Sigmoid colon (tissue), 7 donors: ENCODE measurements around the gene JOSD2. TPM values are rescaled to one million over a fixed set of nuclear protein-coding genes. Genes with fewer than 3 reads are reported as not detected.

Experiments used
- DNase-seq: peaks from one replicate; pipeline ENCODE4 v3.0.0-alpha.2; 2019
- H3K27ac ChIP-seq, 4 donors: fragments of 200-600 bp; sonication (generic); one replicate each; pipeline ENCODE4 v1.5.1; 2016 to 2019; ENCODE audit warnings: mild to moderate bottlenecking in 1 of 4
- H3K27me3 ChIP-seq, 3 donors: fragments of 200-600 bp; sonication (generic); one replicate each; pipeline ENCODE4 v1.5.1; 2019; ENCODE audit warnings: mild to moderate bottlenecking in 1 of 3
- H3K36me3 ChIP-seq, 4 donors: fragments of 200-600 bp; sonication (generic); one replicate each; pipeline ENCODE4 v1.5.1; 2016 to 2019
- H3K4me1 ChIP-seq, 4 donors: fragments of 200-600 bp; sonication (generic); one replicate each; pipeline ENCODE4 v1.5.1; 2017 to 2019
- H3K4me3 ChIP-seq, 4 donors: fragments of 200-600 bp; sonication (generic); one replicate each; pipeline ENCODE4 v1.5.1; 2017 to 2019; ENCODE audit warnings: mild to moderate bottlenecking in 2 of 4, moderate library complexity in 1 of 4
- H3K9me3 ChIP-seq, 4 donors: fragments of 200-600 bp in 3 of 4; sonication (generic) in 3 of 4; one replicate each; pipeline versions ENCODE4 v1.5.1 to v1.6.1; 2013 to 2019
- EP300 ChIP-seq, 4 donors: sonication (generic); formaldehyde crosslinking; IDR thresholded peaks; one replicate each; pipeline ENCODE4 v1.6.1; 2017; ENCODE audit warnings: antibody characterized with exemption in 4 of 4
- POLR2A ChIP-seq, 2 donors: fragments of 450-650 bp; IDR thresholded peaks; one replicate each; pipeline ENCODE4 v1.6.1; 2016; ENCODE audit warnings: antibody characterized with exemption in 2 of 2, mild to moderate bottlenecking in 2 of 2, moderate library complexity in 2 of 2
- POLR2AphosphoS5 ChIP-seq, 4 donors: sonication (generic); formaldehyde crosslinking; IDR thresholded peaks; one replicate each; pipeline ENCODE4 v1.6.1; 2017; ENCODE audit warnings: antibody characterized with exemption in 4 of 4
- WGBS, 2 donors: extraction: QIAGEN DNeasy Blood & Tissue Kit; methylation state at CpG; one replicate each; pipeline ENCODE4 v1.1.7; 2013; 5-methylcytosine and 5-hydroxymethylcytosine counted together
- intact Hi-C: fragments of 100-400 bp; cut with DNase I; formaldehyde crosslinking; loops from one replicate; pipeline ENCODE4 v1.15.1; 2023
- polyA plus RNA-seq, 3 donors: library from polyadenylated mRNA; stranded (reverse); fragments of 200-250 nt; gene quantifications; one replicate each; pipeline ENCODE4 v1.2.3, GENCODE V29; 2013
- total RNA-seq, 4 donors: library from RNA; depleted of rRNA; stranded (reverse); fragments of >200 nt; gene quantifications; one replicate each; pipeline ENCODE4 v1.1.0, GENCODE V29; 2016
- TF ChIP-seq, protein P1 (sequence below), 4 experiments: fragments of 450-650 bp in 3 of 4; fragments of 200-600 bp in 1 of 4; IDR thresholded peaks; one replicate each; pipeline ENCODE4 v1.5.1; 2016 to 2019; ENCODE audit warnings: antibody characterized with exemption in 4 of 4, mild to moderate bottlenecking in 3 of 4, moderate library complexity in 2 of 4
- donor health status: healthy with polysubstance abuse.
- donor health status: Bipolar disorder and iron deficiency.
- donor health status: healthy.

JOSD2 gene
- total and polyA plus RNA-seq, 7 donors = 23.5 to 85.1 (median 47.9) TPM

DNA sequence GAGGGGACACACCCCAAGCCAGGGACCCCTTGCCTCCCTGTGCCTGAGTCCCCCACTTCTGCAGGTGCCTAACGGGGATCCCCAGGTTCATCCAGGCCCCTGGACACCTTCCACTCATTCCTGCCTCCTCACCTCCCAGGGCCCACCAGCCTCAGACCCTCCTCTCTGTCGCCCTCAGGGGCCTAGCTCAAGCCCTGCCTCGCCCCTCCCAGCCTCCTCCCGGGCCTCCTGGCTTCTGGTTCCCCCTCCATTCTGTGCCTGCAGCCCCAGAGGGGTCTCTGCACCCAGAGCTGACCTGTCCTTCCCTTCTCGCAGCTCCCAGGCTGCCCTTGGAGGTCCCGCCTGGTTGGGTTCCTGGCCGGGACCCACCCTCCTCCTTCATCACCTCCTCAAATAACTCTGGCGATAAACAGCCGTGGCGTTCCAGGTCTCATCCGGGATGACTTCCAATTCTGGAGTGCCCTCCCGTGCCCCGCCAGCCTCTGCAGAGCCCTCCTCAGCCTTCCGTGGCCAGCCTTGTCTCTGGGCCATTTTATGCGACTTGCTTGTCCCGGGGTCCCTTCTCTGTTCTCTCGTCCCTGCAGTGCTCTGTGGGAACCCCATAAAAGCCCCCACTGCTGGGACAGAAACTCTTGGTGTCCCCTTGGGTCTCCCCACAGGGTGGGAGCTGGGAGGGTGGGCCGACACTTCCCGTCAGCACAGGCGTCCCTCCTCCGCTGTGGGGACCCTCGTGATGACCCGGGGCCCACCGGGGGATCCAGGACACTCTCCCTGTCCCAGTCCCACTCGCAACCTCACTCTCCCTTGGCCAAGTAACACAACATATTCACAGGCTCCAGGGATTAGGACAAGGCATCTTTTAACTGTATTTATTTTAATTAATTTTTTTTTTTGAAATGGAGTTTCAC is 9.2 kb downstream of the JOSD2 start:
- WGBS, 2 donors = 66 to 75% methylated on average over 25 of the region's 25 CpGs
- Histone ChIP-seq H3K36me3 (peaks cover 0 to 11% (median 0%) of the 10 kb centered on the region in 4 donors), H3K9me3 (no peaks in the 10 kb centered on the region), H3K27ac (no peak overlapping the region), H3K4me1 (peaks cover 0 to 7% (median 0%) of the 10 kb centered on the region in 4 donors), H3K27me3 (no peaks in the 10 kb centered on the region), H3K4me3 (no peak overlapping the region)
- no peak for DNase-seq
- intact Hi-C loops = no loop called here
- TF ChIP-seq POLR2AphosphoS5 (IDR thresholded peaks at IDR 0.05) (no peak), EP300 (IDR thresholded peaks at IDR 0.05) (no peak), POLR2A (IDR thresholded peaks at IDR 0.05) (no peak)
- TF ChIP-seq, protein P1, sequence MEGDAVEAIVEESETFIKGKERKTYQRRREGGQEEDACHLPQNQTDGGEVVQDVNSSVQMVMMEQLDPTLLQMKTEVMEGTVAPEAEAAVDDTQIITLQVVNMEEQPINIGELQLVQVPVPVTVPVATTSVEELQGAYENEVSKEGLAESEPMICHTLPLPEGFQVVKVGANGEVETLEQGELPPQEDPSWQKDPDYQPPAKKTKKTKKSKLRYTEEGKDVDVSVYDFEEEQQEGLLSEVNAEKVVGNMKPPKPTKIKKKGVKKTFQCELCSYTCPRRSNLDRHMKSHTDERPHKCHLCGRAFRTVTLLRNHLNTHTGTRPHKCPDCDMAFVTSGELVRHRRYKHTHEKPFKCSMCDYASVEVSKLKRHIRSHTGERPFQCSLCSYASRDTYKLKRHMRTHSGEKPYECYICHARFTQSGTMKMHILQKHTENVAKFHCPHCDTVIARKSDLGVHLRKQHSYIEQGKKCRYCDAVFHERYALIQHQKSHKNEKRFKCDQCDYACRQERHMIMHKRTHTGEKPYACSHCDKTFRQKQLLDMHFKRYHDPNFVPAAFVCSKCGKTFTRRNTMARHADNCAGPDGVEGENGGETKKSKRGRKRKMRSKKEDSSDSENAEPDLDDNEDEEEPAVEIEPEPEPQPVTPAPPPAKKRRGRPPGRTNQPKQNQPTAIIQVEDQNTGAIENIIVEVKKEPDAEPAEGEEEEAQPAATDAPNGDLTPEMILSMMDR (IDR thresholded peaks at IDR 0.05) = no peak

DNA sequence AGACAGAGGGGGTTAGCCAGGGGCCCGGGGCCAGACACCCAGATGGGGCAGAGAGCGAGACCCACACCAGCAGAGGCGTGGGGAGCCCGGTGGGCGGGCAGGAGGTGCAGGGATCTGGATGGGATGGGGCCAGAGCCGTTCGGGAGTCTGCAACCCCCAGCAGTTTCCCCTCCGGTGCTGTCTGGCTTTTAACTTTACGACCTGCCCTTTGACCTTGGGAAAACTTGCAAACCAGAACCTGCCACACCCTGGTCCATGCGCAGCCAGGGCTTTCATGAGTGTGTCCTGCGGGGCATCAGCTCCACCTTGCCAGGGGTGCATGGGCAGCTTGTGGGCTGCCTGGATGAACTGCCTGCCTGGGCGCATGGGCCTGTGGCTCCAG is 9.8 kb downstream of the JOSD2 start:
- no peak for TF ChIP-seq POLR2A (IDR thresholded peaks at IDR 0.05)
- TF ChIP-seq EP300 (IDR thresholded peaks at IDR 0.05) = no peak
- TF ChIP-seq, protein P1 (IDR thresholded peaks at IDR 0.05) = no peak
- no peak for TF ChIP-seq POLR2AphosphoS5 (IDR thresholded peaks at IDR 0.05)
- intact Hi-C loops = no loop called here
- no peak overlapping the region for H3K27ac ChIP-seq
- 25 to 61% methylated on average over 12 of the region's 12 CpGs for WGBS, 2 donors
- peaks cover 0 to 7% (median 0%) of the 10 kb centered on the region in 4 donors for H3K4me1 ChIP-seq
- no peaks in the 10 kb centered on the region for H3K27me3 ChIP-seq
- DNase-seq = no peak
- no peak overlapping the region for H3K4me3 ChIP-seq
- H3K9me3 ChIP-seq = no peaks in the 10 kb centered on the region
- H3K36me3 ChIP-seq = peaks cover 0 to 9% (median 0%) of the 10 kb centered on the region in 4 donors

DNA sequence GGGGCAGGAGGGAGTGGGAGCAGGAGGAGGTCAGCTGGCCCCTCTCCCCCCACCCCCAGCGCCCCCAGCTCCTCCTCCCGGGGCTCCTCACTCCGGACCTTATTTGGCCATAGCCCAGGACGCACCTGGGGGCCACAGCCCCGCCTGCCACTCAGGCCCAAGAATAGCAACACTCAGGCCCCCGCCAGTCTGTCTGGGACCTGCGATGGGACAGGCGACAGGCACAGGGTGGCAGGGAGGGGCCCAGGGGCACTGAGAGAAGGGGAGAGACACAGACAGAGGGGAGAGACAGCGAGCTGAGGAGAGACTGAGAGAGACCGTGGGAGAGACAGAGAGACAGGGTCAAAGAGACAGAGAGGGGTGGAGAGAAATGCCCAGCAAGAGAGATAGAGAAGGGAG is 10.2 kb downstream of the JOSD2 start:
- Histone ChIP-seq H3K4me3 (no peak overlapping the region), H3K36me3 (peaks cover 0 to 5% (median 0%) of the 10 kb centered on the region in 4 donors), H3K27ac (no peak overlapping the region), H3K9me3 (no peaks in the 10 kb centered on the region), H3K4me1 (peaks cover 0 to 7% (median 0%) of the 10 kb centered on the region in 4 donors), H3K27me3 (no peaks in the 10 kb centered on the region)
- intact Hi-C loops = no loop called here
- no peak for DNase-seq
- no peak for TF ChIP-seq POLR2A (IDR thresholded peaks at IDR 0.05)
- no peak for TF ChIP-seq POLR2AphosphoS5 (IDR thresholded peaks at IDR 0.05)
- TF ChIP-seq, protein P1 (IDR thresholded peaks at IDR 0.05) = no peak
- no peak for TF ChIP-seq EP300 (IDR thresholded peaks at IDR 0.05)
- 23 to 55% methylated on average over 10 of the region's 10 CpGs for WGBS, 2 donors

DNA sequence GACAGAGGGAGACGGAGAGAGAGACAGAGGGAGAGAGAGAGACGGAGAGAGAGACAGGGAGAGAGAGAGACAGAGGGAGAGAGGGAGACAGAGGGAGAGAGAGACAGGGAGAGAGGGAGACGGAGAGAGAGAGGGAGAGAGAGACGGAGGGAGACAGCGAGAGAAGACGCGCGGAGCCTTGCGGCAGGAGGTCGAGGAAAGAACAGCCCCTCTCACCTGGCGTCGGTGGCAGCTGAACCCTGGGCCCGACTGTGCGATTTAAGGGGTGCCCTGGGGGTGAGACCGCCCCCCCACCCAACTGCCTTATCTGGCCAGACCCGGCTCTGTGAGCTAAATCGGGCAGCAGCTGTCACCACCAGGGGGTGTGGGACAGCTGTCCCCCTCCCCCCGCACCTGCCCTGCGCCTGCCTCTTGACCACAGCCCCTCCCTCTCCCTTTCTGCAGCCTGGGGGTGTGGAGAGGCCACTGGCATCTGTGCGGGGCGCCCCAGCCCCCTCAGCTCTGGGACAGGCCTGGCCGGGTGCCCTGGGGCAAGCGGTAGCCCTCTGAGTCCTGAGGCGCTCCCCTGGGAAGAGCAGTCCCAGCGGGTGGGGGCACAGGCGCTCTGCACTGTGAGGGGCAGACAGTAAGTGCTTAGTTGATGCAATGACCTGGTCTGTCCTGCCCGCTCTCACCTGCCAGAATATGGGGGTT is 10.8 kb downstream of the JOSD2 start:
- TF ChIP-seq POLR2A (IDR thresholded peaks at IDR 0.05) = no peak
- no peak for TF ChIP-seq EP300 (IDR thresholded peaks at IDR 0.05)
- TF ChIP-seq, protein P1 (IDR thresholded peaks at IDR 0.05) = no peak
- no peak for TF ChIP-seq POLR2AphosphoS5 (IDR thresholded peaks at IDR 0.05)
- no peak for DNase-seq
- intact Hi-C loops = no loop called here
- H3K36me3 ChIP-seq = no peaks in the 10 kb centered on the region
- H3K9me3 ChIP-seq = no peaks in the 10 kb centered on the region
- H3K27me3 ChIP-seq = no peaks in the 10 kb centered on the region
- WGBS, 2 donors = 63 to 64% methylated on average over 27 of the region's 27 CpGs
- no peak overlapping the region for H3K4me3 ChIP-seq
- no peak overlapping the region for H3K27ac ChIP-seq
- peaks cover 0 to 7% (median 0%) of the 10 kb centered on the region in 4 donors for H3K4me1 ChIP-seq
